HG03280 (cell line): ENCODE measurements around the gene PLEKHA8.

ENCODE experiments used
- ATAC-seq: cut with Tn5 transposase; IDR thresholded peaks from one replicate; pipeline ENCODE4 v1.9.1; 2021; ENCODE audit warnings: mild to moderate bottlenecking, moderate library complexity; ENCODE audit not compliant: unreplicated experiment

Gene PLEKHA8

DNA sequence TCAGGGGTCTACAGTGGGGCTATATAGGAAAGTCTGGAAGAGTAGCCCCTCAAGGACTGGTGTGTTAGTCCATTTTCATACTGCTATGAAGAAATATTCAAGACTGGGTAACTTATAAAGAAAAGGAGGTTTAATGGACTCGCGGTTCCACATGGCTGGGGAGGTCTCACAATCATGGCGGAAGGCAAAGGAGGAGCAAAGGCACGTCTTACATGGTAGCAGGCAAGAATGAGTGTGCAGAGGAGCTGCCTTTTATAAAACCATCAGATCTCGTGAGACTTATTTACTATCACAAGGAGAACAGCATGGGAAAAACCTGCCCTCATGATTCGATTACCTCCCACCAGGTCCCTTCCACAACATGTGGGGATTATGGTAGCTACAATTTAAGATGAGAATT lies 4.7 kb upstream of the PLEKHA8 start:
- ATAC-seq, result no peak

DNA sequence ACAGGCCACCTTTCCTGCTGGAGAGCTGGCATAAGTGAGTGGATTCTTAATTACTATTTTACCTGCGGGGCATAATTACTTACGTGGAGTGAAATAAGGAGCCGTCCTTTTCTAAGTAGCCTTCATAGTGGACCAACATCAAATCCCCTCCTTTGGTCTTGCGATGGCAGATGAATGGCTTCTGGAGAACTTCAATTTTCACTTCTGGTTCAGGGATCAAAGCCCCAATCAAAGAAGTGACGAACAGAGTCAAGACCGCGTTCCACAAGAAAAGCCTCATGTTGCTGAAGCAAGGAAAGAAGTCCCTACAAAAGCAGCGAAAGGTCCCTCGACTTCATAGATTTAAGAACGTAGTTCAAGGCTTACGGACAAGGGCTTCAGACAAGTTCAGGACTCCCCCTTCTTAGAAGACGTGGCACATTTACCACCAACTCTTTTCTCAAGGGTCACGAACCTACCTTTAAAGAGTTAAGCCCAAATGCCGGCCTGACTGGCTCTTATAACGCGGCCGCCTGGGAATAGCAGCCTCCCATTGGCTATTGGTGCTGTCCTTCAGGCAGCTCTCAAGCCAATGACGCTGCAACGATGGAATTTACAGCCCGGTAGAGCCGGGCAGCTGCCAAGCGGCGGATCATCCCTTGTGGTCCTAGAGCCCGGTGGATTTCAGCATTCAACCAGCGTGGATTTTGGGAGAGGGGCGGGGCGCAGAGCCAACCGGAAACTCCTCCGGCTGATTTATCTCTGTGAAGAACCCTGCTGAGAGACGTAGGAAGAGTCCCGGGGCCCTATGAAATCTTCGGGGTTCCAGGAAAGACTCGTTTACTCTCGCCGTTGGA lies 1.8 kb upstream of the PLEKHA8 start, which contains the start of gene FKBP14:
Gene FKBP14, minus strand, starts transcription at position 474 of the 836 bp plus-strand sequence. Its CDS starts 194 bp downstream, at position 280.
- peak; percentile 72 for ATAC-seq

DNA sequence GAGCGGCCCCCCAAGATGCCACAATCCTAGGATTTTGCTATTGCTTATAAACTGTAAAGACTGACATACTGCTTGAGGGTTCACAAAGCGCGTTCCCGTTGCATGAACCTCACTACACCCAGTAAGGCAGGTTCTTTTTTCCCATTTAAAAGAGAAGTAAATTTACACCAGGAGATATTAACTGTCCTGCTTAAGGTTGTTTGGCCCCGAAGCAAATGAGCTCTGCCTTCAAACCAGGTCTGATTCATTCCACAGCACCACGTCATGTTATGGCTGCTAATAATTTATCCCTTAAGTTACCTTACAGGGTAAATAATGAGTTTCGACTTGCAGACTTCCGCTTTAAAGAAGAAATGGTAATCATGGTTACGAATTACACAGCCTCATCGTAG lies 1.2 kb upstream of the PLEKHA8 start:
- no peak for ATAC-seq

DNA sequence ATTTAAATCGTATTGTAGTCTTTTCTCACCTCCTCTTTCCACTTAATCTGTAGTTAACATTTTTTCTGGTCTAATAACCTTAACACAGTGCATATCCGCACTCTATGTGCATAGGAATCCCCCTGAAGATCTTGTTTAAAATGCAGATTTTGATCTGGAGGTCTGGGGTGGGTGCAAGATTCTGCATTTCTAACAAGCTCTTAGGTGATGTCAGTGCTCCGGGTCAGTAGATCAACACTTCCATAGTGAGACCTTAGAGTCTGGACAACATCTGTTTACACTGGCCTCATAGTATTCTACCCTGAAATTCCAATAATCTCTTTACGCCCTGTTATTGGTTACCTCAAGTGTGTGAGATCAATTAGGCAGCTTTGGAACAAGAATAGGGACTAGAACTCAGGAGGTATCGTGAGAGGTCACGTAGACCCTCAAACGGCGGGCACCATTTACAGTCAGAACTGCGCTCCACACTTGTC lies 434 bp upstream of the PLEKHA8 start:
- ATAC-seq, result peak; percentile 3

DNA sequence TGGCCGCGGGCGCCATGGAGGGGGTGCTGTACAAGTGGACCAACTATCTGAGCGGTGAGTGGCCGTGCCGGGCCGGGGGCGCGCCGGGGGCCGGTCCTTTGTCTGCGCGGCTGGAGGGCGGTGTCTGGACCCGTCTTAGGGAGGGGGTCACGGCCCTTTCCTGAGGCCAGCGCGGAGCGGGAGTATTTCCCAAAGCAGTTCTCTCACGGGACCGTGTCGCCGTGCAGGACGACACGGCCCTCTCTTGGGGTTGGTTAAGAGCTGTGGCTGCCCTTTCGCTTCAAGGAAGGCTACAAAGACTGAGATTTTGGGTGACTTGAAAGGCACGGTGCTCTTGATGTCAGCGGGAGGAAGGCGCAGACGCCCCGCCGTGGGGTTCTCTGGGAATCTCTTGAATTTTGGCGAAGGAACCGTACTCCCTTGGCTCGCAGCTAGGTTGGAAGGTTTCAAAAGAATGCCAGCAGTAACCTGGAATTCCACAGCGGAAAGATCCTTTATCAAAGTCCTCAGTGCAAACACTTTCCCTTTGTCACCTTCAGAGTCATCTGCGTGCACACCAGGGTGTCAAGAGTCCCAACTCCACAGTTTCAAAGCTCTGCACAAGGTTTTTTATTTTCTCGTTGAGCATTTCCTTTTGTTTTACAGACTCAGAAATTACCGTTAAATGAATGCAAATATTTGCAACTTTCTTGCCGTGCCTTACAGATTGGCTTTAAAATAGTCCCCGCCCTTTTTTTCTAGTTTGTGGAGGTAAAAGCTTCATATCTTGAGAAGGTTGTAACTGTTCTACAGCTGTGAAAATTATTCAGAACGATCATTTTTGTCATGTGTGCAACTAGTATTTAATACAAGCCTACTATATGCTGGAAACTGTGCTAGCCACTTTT lies 780 bp downstream of the PLEKHA8 start:
- ATAC-seq, result peak; percentile 12

DNA sequence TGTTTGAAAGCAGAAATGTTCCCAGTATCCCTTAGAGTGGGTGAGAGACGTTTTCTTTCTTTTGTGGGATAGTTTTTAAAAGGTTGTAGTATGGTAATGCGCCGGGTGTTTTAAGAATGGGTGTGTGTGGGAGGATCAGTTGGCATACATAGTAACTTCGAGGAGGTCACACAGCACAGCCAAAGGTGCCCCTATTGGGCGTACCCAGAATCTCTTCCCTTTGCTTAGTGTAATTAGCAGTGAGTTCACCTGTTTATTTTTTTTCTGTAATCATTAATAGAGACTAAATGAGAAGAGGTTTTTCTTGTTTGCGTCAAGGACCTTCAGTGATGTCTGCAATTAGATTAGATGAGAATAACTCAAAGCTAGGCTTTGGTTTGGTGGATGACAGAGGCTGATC lies 1.5 kb downstream of the PLEKHA8 start:
- no peak for ATAC-seq

DNA sequence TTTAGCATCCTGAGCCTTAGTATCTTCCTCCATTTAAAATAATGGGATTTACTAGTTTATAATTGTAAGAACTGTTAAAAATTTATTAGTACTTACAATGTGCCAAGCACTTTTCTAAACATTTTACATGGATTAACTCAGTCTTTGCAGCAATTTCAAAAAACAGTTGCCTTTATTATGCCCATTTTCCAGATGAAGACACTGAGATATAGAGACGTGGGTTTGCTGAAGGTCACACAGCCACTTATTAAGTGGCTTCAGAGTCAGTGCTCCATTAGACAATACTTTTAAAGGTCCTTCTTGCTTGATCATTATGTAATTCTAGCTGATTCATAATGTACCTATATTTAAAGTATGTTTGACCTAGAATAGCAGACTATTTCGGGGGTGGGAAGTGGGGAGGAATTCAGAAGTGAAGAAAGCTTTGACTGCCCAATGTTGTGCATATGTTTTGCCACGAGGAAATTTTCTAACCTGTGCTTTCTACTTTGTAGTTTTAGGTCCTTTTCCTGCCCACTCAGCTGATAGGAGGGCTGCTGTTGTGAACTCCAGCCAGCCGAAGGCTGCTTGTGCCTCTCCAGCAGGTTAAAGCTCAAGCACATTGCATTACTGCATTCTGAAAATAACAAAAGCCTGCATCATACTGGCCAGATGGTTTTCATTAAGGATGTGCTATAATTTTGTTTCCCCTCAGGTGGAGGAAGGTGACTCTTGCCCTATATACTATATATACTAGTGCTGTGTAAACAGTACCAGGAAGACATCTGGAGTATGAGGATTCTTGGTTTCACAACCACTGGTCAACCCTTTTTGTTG lies 4.3 kb downstream of the PLEKHA8 start:
- ATAC-seq, result no peak

DNA sequence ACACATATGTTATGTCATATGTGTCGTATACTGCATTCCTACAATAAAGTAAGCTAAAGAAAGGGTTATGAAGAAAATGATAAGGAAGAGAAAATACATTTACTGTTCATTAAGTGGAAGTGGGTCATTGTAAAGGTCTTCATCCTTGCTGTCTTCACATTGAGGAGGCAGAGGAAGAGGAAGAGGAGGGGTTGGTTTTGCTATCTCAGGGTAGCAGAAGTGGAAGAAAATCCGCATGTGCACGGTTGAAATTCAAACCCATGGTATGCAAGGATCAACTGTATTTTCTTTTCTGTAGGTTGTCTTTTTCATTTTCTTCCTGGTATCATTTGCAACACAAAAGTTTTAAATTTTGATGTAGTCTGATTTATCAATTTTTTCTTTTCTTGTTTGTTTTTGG lies 6.3 kb downstream of the PLEKHA8 start:
- ATAC-seq, result no peak

DNA sequence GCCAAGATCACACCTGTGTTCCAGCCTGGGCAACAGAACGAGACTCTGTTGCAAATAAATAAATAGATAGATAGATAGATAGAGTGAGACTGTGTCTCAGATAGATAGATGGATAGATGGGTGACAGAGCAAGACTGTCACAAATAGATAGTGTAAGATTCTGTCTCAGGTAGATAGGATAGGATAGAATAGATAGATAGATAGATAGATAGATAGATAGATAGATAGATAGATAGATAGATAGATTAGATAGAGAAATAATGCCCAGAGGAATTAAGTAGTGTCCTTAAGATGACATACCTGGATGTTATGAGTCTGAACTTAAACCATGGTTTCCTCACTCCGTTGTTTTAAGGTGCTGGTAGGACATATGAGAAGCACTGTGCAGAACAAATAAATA lies 8.0 kb downstream of the PLEKHA8 start:
- ATAC-seq, result no peak

DNA sequence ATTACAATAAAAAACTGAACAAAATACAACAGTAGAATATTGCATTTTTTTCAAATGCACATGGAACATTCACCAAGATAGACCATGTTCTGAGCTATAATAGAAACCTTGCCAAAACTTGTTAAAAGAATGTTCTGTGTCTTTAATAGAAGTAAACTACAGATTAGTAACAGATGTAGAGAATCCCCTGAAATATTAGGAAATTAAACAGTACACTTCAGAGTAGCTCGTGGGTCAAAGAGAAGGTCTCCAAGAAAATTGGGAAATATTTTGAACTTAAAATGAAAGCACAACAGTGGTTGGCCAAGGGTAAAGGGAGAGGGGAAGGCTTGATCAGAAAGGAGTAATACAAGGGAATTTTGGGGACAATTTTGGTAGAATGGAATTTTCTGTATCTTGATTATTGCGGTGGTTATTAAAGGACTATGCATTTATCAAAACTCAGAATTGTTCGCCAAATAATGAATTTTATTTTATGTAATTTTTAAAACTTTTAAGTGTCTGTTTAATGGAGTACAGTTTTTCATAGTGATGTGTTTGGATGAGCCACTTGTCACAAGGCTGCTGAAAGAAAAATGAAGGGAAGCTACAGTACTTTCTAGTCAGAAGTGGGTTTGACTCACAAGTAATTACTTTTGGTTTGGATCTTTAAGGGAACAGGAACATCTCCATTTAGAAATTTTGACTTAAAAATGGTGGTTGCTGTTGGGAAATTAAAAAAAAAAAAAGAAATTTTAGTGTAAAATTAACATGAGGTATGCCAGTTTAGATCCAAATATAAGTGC lies 10.2 kb downstream of the PLEKHA8 start:
- no peak for ATAC-seq

DNA sequence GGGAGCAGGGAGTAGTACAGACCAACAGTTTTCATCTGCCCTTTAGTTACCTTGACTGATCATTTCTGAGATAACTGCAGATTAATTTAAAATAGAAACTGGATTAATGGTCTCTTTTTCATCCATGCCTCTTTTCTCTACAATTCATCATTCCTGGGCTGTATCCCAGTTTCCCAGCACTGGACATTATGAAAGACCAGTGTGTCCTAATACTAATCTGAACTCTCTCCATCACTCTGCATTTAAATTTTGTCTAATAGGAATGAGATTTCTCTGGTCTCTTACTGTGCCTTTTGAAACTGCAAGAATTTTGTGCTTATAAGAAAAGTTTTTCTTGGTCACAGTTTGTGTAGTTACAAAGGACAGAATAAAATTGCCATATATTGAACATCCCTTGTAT lies 12.7 kb downstream of the PLEKHA8 start:
- no peak for ATAC-seq

DNA sequence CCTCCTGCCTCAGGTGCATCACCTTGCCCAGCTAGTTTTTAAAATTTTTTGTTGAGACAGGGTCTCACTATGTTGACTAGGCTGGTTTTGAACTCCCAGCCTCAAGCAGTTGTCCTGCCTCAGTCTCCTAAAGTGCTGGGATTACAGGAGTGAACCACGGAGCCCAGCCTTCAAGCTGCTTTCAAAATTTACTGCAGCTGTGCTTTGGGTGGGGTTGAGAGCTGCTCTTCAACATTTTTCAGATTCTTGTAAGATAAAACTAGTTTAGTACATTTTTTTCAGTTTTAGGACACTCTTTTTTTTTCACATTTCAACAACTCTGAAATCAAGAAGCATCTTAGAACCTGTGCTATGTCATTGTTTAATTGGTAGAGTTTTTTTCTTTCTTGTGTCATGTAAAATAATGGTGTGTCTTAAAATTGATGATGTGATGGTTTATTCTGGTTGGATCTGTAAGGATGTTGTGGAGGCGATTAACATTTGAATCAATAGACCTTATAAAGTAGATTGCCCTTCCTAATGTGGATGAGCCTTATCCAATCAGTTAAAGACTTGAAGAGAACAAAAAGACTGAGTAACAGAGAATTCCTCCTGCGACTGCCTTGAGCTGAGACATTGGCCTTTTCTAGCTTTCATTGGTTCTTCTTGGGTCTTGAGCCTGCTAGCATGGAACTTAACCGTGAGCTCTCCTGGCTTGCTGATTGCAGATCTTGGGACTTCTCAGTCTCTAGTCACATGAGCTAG lies 13.5 kb downstream of the PLEKHA8 start:
- ATAC-seq, result no peak

DNA sequence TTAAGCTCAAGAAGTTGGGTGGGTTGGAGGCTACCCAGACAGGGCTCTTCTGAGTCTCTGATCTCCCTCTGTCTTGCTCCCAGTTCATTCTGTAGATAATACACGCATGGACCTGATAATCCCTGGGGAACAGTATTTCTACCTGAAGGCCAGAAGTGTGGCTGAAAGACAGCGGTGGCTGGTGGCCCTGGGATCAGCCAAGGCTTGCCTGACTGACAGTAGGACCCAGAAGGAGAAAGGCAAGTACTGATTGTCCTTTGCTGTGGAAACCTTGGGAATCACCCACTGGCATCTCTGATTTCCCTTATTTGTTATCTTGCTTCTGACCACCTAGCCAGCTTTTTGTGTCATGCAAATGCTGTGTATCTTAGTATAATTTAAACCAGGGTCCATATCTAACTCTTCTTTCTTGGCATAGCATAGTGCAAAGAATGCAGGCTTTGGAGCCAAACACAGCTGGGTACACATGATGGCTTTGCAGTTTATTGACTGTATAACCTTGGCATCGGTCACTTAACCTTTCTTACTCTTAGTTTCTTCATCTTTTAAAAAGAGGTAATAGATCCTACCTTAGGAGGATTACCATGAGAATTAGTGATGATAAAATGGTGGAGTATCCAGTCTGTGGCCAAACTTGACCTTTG lies 18.0 kb downstream of the PLEKHA8 start:
- ATAC-seq, result no peak

DNA sequence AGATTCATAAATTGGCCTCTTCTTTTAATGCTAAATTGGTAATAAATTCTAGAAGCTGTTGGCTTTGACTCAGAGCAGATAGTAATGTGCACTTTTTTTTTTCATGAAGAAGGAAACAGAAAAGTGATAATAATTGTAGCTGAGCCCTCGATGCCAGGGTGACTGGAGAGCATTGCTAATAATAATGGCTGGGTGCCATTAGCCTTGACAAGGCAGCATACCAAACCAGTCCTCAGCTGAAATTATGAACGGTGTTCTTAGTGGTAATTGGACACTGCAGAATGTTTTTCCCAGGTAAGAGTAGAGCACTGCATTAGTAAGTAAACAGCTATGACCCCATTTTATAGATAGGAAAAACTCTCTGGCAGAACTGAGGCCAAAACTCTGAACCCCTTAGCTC lies 18.9 kb downstream of the PLEKHA8 start:
- no peak for ATAC-seq

DNA sequence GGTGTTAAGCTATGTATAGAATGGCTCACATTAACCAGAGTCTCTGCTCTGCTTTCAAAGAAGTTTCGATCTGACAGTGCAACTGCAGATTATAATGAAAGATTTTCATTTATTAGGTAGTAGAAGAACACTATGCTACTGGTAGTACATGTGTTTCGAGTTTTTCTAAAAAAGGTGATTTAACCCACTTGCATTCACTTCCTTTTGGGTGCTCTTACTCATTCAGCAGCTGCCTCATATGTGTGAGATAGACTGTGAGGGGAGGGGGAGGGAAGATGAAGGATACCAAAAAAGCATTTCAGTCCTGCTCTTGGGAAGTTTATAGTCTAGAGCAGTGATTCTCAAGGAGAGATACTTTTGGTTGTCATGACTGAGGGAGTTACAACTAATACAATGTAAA lies 20.4 kb downstream of the PLEKHA8 start:
- no peak for ATAC-seq

DNA sequence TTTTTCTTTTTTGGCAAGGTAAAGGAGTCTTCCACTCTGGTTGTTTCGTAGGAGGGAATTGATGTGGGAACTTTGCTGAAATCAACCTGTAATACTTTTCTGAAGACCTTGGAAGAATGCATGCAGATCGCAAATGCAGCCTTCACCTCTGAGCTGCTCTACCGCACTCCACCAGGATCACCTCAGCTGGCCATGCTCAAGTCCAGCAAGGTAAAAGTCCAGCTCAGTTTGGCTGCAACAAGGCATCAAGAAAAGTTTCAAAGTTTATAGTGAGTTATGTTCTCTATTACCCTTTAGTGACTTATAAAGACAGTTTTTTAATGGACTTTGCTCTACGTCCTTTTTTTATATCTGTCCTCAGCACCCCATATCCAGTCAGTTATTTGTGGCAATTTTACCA lies 21.0 kb downstream of the PLEKHA8 start:
- no peak for ATAC-seq

DNA sequence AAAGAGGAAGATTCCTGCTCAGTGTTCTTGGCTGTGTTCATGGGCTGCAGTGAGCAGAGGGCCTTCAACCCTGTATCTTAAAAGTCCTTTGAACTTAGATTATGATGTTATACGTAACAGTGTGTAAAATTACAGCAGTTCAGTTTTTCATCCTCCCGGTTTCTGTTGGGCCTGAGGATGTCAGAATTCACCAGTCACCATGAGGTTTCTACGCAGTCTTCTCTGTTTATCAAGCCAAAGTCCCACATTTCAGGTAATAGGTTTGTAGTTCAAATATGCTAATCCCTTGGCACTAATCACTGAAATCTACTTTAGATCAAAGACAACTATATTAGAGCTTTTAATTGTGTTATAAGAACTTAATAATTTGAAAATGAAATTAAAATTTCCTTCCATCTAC lies 24.9 kb downstream of the PLEKHA8 start:
- ATAC-seq, result no peak

DNA sequence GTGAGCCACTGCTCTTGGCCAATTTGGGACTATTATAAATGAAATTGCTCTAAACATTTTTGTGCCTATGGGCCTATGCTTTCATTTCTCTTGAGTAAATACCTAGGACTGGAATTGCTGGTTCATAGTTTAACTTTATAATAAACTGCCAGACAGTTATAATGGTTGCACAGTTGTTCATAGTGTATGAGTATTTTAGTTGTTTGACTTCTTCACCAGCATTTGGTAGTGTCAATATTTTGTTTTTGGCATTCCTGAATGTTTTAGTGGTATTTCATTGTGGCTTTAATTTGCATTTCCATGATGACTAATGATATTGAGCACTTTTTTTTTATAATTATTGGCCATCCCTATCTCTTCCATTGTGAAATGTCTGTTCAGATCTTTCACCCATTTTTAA lies 29.5 kb downstream of the PLEKHA8 start:
- no peak for ATAC-seq

DNA sequence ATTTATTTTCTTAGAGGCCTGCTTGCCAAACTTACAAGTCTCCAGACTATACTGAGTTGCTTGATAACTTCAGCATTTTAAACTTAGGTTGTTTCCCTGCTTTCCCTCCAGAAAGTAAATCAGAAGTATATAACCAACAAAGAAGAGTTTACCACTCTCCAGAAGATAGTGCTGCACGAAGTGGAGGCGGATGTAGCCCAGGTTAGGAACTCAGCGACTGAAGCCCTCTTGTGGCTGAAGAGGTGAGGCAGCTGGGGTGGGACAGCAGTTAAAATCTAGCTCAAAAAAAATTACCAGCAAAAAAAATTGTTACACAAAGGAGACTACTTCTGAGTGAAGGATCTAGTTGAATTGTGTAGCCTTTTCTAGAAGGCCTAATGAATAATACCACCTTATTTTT lies 33.6 kb downstream of the PLEKHA8 start:
- ATAC-seq, result peak; percentile 82
